ENCODE measurements around the gene PHF23.

Gene PHF23

DNA sequence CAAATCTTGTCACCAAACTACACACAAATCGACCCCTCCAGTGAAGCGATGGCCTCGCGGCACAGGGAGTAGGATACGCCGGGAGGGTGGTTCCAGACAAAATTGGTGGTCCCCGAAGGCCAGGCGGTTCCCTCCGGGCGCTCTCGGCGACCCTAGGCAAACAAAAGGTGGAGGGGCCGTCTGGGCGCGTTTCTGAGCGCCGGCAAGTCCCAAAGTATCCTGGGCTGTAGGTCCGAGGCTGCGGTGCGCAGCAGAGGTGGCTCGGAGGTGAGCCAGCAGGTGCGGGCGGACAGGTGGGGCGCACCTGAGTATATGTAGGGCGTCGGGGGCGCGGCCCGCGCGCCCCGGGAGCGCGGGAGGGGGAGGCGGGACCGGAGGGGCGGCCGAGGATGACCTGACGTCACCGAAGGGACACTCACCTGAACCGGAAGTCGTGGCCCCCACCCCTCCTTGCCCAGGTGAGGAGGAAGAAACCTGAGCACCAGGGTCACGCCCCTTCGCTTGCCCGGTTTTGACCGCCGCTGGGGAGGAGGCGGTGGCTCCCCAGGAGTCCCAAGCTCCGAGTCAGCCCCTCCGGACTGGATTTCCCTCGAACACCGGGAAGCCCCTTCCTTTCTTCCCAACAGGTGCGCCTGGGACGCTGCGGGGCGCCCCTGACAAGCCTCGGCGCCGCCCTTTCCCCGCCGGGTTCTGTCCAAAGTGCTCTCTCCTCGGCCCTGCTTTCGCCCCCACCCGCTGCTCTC, 23.1 kb upstream of the PHF23 start, which contains the start of gene CLDN7:
TSS of gene CLDN7 (minus strand) at position 287 of the 743 bp plus-strand sequence. CDS start 435 bp downstream, outside the sequence.
- TF ChIP-seq GATA3 (IDR thresholded peaks at IDR 0.05; ENCODE audit: low read depth, low read length): no peak
- TF ChIP-seq GATA2 (IDR thresholded peaks at IDR 0.05; ENCODE audit: low read depth, low read length): no peak

DNA sequence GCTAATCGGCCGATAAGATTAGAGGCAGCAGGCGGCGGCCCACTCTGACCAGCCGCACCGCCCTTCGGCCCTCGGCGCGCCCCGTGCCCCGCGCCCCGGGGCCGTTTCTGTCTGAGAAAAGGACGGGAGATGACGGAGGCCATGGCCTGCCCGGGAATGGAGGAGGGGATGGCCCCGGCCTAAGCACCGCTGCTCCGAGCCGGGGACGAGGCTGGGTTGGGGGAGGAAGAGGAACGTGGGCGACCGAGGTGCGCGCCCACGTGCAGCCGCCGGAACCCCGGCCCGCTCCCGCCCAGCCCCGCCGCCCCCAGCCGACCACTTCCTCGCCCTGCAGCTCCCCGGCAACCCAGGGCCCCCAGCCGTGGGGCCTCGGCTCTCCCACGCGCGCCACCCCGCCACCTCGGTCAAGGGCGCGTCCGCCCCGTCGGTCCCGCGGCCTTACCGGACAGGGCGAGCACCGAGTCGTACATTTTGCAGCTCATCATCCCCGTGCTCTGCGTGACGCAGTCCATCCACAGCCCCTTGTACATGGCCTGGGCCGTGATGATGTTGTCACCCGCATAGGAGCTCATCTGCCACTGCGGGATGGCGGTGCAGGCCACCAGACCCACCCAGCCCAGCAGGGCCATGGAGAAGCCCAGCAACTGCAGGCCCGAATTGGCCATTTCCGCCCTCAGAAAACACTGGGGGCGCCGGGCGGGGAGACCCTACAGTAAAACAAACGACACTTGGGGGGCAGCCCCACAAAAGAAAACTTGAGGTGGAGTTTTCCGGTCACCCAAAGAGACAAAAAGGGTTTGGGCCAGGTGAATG, 22.3 kb upstream of the PHF23 start:
- TF ChIP-seq GATA2 (IDR thresholded peaks at IDR 0.05; ENCODE audit: low read depth, low read length): no peak
- TF ChIP-seq GATA3 (IDR thresholded peaks at IDR 0.05; ENCODE audit: low read depth, low read length): no peak

DNA sequence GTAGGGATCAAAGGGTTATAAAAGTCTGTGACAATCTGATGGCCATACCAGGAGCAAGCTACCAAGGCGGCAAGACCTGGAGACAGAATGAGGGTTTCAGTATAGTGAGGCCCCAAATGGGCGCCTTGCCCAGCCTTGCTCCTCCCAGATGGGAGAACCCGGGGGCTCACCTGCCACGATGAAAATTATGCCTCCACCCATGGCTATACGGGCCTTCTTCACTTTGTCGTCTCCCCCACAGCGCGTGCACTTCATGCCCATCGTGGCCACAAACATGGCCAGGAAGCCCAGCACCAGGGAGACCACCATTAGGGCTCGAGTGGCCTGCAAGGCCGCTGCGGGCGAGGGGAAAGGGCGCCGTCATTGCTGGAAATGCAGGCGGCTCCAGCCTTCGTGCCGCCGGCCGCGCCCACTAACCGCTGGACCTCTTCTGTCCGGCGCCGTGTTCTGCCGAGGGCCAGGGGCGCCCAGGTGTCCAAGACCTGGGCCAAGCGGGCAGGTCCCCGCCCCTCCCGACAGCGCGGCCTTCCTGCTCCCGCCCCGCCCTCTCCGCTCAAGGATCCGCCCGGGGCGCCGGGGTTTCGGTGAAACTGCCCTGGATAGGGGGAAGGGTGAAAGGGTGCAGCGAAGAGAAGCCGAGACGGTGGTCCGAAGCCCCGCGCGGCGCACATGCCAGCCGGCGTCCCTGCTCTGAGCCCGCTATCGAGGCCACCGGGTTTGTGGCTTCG, 21.6 kb upstream of the PHF23 start:
- TF ChIP-seq GATA2 (IDR thresholded peaks at IDR 0.05; ENCODE audit: low read depth, low read length) (no peak), GATA3 (IDR thresholded peaks at IDR 0.05; ENCODE audit: low read depth, low read length) (no peak)

DNA sequence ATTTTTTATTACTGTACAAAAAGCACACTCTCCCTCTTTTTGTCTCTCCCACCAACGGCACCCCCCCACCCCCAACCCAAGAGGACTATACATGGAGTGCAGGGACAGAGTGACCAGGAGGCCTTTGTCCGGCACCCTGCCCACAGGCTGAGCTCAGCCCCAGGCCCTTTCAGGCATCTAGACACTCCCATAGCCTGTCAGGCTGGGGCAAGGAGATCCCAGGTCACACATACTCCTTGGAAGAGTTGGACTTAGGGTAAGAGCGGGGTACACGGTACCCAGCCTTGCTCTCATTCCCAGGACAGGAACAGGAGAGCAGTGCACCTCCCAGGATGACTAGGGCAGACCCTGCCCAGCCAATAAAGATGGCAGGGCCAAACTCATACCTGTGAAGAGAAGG, 20.9 kb upstream of the PHF23 start:
- TF ChIP-seq GATA3 (IDR thresholded peaks at IDR 0.05; ENCODE audit: low read depth, low read length) (no peak), GATA2 (IDR thresholded peaks at IDR 0.05; ENCODE audit: low read depth, low read length) (no peak)

DNA sequence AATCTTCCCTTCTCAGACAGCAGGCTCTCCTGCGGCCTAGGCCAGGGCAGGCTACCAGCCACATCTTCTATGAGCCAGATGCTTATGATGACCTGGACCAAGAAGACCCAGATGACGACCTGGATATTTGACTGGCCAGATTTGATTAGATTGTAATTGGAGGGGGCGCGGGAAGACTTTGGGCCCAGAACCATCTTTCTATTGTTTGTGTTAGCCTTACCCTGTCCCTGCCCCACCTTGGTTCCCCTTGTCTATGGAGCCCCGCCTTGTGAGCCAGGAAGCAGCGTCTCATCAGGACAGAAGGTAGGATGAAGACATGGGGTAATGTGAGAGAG, 20.3 kb upstream of the PHF23 start:
- TF ChIP-seq GATA2 (IDR thresholded peaks at IDR 0.05; ENCODE audit: low read depth, low read length): no peak
- TF ChIP-seq GATA3 (IDR thresholded peaks at IDR 0.05; ENCODE audit: low read depth, low read length): no peak

DNA sequence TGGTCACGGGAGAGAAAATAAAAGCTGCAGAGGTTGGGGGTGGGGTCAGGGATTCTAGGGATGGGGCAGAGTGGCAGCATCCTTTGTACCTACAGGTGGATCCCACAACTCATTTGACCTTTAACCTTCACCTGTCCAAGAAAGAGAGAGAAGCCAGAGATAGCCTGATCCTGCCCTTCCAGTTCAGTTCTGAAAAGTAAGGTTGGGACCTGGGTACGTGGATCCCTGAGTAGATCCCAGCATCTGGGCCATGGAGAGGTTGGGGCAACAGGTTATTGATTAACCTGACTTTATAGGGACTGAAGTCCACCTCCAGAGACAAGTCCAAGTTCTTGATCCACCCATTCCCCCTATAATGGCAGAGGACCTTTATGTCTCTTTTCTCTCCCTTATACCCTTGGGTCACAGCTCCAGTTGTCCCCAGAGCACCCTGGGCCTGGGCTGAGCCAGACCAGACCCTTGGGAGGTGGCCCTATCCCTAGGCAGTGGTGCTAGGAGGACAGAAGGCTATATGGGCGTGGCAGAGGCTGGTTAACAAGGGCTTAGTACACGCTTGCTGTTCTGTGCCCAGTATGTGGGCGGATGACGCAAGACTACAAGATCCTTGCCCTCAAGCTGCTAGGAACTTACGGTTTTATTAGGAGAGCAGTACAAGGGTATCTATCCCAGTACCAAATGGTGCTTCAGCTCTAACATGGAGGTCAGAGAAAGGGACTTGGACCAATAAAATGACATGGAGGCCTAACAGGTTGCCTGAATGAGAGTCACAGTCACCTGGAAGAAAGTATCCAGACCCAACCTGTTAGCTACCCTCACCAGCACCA, 19.7 kb upstream of the PHF23 start:
- TF ChIP-seq GATA3 (IDR thresholded peaks at IDR 0.05; ENCODE audit: low read depth, low read length) (no peak), GATA2 (IDR thresholded peaks at IDR 0.05; ENCODE audit: low read depth, low read length) (no peak)

DNA sequence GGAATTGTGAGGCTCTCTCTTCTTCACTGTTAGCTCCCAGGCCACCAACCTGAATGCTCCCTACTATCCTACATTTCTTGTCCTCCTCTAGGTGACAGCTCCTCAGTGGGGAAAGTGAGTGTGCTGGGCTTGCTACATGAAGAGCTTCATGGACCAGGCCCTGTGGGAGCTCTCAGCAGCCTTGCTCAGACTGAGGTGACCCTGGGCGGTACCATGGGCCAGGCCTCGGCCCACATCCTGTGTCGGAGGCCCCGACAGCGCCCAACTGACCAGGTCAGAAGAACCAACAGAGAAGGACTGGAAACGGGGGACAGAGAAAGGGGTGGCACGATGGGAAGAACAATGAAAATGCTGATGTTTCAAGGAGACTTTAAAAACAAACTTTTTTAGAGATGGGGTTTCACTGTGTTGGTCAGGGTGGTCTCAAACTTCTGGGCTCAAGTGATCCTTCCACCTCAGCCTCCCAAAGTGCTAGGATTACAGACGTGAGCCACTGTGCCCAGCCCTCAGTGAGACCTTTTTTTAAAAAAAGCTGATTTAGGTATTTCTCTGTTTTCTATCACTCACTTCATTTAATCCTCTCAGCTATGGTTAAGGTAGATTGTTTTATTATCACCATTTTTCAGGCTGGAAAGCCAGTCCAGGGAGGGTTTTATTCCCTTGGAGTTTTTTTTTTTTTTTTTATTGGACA, 17.7 kb upstream of the PHF23 start:
- no peak for TF ChIP-seq GATA3 (IDR thresholded peaks at IDR 0.05; ENCODE audit: low read depth, low read length)
- TF ChIP-seq GATA2 (IDR thresholded peaks at IDR 0.05; ENCODE audit: low read depth, low read length): no peak

DNA sequence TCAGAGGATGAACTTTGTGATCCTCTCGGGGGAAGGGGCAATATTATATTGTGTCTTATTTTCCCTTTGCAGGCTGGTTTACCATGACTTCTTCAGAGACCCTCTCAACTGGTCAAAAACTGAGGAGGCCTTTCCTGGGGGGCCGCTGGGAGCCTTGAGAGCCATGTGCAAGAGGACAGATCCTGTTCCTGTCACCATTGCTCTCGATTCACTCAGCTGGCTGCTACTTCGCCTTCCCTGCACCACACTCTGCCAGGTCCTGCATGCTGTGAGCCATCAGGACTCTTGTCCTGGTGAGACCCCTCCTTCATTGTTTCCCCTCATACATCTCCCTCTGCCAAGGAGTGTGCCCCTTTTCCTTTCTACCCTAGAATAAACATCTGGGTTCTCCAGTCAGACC, 15.3 kb upstream of the PHF23 start:
- TF ChIP-seq GATA2 (IDR thresholded peaks at IDR 0.05; ENCODE audit: low read depth, low read length) (no peak), GATA3 (IDR thresholded peaks at IDR 0.05; ENCODE audit: low read depth, low read length) (no peak)

DNA sequence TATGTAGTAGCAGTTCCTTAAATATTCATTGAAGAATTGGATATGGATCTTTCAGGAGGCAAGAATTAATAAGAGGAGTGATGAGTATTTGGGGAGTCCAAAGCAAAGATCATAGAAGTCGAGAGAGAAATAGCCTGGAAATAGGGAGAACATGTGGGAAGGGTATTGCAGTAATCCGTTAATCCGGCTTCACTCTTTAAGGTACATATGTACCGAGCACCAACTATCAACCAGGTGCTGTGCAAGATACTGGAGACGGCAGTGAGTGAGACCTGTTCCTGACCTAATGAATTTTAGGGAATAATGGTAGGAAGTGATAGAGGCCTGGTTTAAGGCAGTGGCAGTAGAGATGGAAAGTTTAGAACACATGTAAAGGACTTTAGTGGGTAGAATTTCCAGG, 13.8 kb upstream of the PHF23 start:
- TF ChIP-seq GATA3 (IDR thresholded peaks at IDR 0.05; ENCODE audit: low read depth, low read length) (no peak), GATA2 (IDR thresholded peaks at IDR 0.05; ENCODE audit: low read depth, low read length) (no peak)

DNA sequence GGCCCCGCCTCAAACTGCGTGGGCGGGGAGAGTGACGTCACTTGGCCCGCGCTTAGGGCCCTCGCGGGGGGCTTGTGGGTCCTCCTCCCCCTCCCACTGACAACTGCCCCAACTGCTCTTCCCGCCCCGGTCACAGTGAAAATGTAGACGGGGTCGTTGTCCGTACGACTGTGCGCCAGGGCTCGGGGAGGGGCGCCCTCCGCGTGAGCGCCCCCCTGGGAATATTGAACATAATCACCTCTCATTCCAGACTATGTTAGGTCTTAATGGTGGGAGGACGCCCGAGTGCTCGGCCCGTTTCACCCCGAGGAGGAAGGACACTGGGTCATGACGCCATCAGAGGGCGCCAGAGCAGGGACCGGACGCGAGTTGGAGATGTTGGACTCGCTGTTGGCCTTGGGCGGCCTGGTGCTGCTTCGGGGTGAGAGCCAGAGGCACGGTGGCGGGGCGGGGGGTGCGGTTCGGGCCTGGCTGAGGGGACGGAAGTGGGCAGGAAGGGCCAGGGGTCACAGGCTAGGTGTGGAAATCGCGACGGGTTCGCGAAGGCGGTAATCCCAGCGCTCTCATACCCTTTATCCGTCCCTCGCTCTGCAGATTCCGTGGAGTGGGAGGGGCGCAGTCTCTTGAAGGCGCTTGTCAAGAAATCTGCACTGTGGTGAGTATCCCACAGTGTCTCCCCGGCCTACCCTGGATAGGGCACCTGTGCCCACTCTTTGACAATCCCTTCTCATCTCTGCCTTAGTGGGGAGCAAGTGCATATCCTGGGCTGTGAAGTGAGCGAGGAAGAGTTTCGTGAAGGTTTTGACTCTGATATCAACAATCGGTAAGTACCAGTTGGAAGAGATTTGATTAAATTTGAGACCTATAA, 13.2 kb upstream of the PHF23 start, which contains the start of gene ELP5:
TSS of gene ELP5 (plus strand) at position 40 of the 868 bp plus-strand sequence. CDS start at position 376, 336 bp downstream.
- TF ChIP-seq GATA2 (IDR thresholded peaks at IDR 0.05; ENCODE audit: low read depth, low read length) (no peak), GATA3 (IDR thresholded peaks at IDR 0.05; ENCODE audit: low read depth, low read length) (no peak)

DNA sequence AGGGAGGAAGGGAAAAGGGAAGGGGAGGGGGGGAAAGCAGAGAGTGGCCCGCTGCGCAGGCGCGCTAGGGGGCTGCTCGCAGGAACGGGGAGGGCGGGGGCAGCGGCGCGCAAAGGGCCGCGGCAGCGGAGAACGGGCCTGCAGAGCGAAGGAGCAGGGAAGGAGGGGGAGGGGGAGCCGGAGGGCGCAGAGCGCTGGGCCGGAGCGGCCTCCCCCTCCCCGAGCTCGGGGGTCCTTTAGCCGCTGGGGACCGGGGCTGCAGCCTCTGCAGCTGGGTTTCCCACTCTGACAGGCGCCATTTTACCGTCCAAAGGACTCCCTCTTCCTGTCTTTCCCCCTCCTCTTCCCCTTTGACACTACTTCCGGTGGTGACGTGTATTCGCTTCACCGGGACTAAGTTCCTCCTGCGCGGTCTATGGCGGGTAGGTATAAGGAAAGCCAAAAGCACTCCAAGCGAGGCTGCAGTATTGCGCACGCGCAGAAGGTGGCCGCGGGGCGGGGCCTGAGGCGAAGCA, 12.5 kb upstream of the PHF23 start, which contains the start of gene CTDNEP1:
TSS of gene CTDNEP1 (minus strand) at position 74 of the 515 bp plus-strand sequence. CDS start 438 bp downstream, outside the sequence.
- TF ChIP-seq GATA2 (IDR thresholded peaks at IDR 0.05; ENCODE audit: low read depth, low read length) (no peak), GATA3 (IDR thresholded peaks at IDR 0.05; ENCODE audit: low read depth, low read length) (no peak)
